Measurements from ENCODE around the gene ECT2L. TPM values are rescaled to one million over a fixed set of nuclear protein-coding genes. Genes with fewer than 3 reads are reported as not detected.

The ECT2L gene
- total RNA-seq, 1 experiment from 2014 or later: not detected

DNA sequence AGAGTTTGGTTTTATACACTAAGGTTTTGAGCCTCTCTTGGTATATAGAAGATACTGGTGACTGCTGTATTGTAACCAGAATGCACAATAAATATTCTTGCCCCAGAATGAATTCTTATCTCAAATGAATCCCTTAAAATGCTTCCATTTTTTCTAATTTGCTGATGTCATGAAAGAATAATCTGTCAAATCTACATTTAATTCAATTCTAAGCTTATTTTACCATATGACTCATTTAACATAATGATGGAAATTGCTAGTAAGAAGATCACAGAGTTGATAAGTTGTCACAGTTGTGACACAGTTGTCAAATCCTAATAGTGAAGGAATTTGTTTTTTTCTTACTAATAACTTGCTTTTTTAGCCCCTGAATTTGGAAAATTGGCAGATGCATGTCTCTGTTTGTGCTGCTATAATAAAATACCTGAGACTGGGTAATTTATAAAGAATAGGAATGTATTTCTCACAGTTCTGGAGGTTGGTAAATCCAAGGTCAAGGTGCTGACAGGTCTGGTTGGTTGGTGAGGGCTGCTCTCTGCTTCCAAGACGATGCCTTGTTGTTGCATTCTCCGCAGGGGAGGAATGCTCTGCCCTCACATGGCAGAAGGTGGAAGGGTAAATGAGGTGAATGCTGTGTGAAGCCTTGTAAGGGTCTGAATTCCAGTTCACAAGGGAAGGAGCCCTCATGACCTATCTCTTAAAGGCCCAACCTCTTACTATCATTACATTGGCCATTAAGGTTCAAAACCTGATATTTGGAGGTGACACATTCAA is 4.7 kb downstream of the ECT2L start:
- Mint-ChIP-seq H3K9me3 (peaks cover 6 to 8% of the 10 kb centered on the region in 2 experiments; a peak in 3 of 5 replicates), H3K27ac (no peak overlapping the region), H3K36me3 (ENCODE audit: insufficient read depth in 1 of 3, low read depth in 3 of 3) (peaks cover 0 to 5% (median 0%) of the 10 kb centered on the region in 3 experiments; a peak in 1 of 7 replicates), H3K4me3 (no peak overlapping the region), H3K4me1 (peaks cover 5 to 7% of the 10 kb centered on the region in 2 experiments; a peak in 2 of 4 replicates), H3K27me3 (ENCODE audit: low read depth) (peaks cover 15% of the 10 kb centered on the region)
- Histone ChIP-seq H3K27ac (ENCODE audit: insufficient read length, low read depth, low read length) (no peak overlapping the region), H3K18ac (ENCODE audit: insufficient read length, low read depth, low read length) (no peak overlapping the region), H3K4ac (ENCODE audit: low read depth, low read length) (no peak overlapping the region), H2BK120ac (ENCODE audit: low read depth, low read length, poor library complexity, severe bottlenecking) (no peak overlapping the region), H3K9me3 (ENCODE audit: control insufficient read depth, low read depth, low read length) (no peaks in the 10 kb centered on the region), H2BK5ac (ENCODE audit: insufficient read length, low read length) (no peak overlapping the region), H3K23ac (ENCODE audit: insufficient read length, low read depth, low read length) (no peak overlapping the region), H2BK20ac (ENCODE audit: low read depth, low read length, poor library complexity, severe bottlenecking) (no peak overlapping the region), H4K91ac (ENCODE audit: insufficient read length, low read depth, low read length) (no peak overlapping the region), H3K4me1 (ENCODE audit: insufficient read depth, low read length) (no peaks in the 10 kb centered on the region), H3T11ph (ENCODE audit: low read length) (no peak overlapping the region), H3K4me2 (ENCODE audit: insufficient read depth, insufficient read length, low read length) (no peak overlapping the region), H2BK12ac (ENCODE audit: insufficient read length, low read depth, low read length) (no peak overlapping the region), H3K23me2 (ENCODE audit: insufficient read length, low read depth, low read length, poor library complexity, severe bottlenecking) (peaks cover 2% of the 10 kb centered on the region), H4K5ac (ENCODE audit: insufficient read length, low read depth, low read length) (no peak overlapping the region), H3K9ac (ENCODE audit: extremely low read depth, insufficient read length, low read length) (no peak overlapping the region), H3K56ac (ENCODE audit: insufficient read length, low read depth, low read length) (no peak overlapping the region), H3K27me3 (ENCODE audit: insufficient read depth, low read length) (no peaks in the 10 kb centered on the region), H2AK5ac (ENCODE audit: insufficient read length, low read length) (no peak overlapping the region), H3K79me1 (ENCODE audit: insufficient read depth, low read depth, low read length, poor library complexity, severe bottlenecking) (no peaks in the 10 kb centered on the region), H2AFZ (ENCODE audit: low read length) (no peak overlapping the region), H2BK15ac (ENCODE audit: low read depth, low read length) (no peak overlapping the region), H3K14ac (ENCODE audit: insufficient read depth, low read length) (no peak overlapping the region), H3K79me2 (ENCODE audit: insufficient read depth, low read length) (no peaks in the 10 kb centered on the region), H4K8ac (replicated peaks; ENCODE audit: insufficient read length, low read depth, low read length) (no peak overlapping the region), H4K20me1 (ENCODE audit: control insufficient read depth, insufficient read depth, insufficient read length) (no peaks in the 10 kb centered on the region)
- peak; percentile 71 for DNase-seq
- TF ChIP-seq, protein P1, sequence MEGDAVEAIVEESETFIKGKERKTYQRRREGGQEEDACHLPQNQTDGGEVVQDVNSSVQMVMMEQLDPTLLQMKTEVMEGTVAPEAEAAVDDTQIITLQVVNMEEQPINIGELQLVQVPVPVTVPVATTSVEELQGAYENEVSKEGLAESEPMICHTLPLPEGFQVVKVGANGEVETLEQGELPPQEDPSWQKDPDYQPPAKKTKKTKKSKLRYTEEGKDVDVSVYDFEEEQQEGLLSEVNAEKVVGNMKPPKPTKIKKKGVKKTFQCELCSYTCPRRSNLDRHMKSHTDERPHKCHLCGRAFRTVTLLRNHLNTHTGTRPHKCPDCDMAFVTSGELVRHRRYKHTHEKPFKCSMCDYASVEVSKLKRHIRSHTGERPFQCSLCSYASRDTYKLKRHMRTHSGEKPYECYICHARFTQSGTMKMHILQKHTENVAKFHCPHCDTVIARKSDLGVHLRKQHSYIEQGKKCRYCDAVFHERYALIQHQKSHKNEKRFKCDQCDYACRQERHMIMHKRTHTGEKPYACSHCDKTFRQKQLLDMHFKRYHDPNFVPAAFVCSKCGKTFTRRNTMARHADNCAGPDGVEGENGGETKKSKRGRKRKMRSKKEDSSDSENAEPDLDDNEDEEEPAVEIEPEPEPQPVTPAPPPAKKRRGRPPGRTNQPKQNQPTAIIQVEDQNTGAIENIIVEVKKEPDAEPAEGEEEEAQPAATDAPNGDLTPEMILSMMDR (conservative IDR thresholded peaks at IDR 0.05): peak; percentile 54; the same call in 2 of the 3 replicates
- WGBS (ENCODE audit: extremely low coverage, insufficient read length, low lambda C conversion rate): no CpG with 5 or more reads among the region's 2 CpGs
